D341Med (cell line): ENCODE results near the gene HEXIM1.

ENCODE experiments used
- DNase-seq: peaks from one replicate; pipeline ENCODE4 v3.0.0; 2012; ENCODE audit warnings: low spot score

HEXIM1 gene

GRCh38 chr17:45147581-45148182, 593 bp upstream of the HEXIM1 start:
- no peak for DNase-seq

GRCh38 chr17:45149037-45149668, 878 bp downstream of the HEXIM1 start:
- DNase-seq, result peak; percentile 87

- DNase-seq, result peak; percentile 65
Observed at GRCh38 chr17:45149669-45150664, 1.7 kb downstream of the HEXIM1 start.

- DNase-seq, result no peak
Observed at GRCh38 chr17:45150911-45151809, 2.9 kb downstream of the HEXIM1 start.

- DNase-seq, result no peak
Observed at GRCh38 chr17:45155029-45155428, 6.8 kb downstream of the HEXIM1 start.

- DNase-seq, result no peak
Observed at GRCh38 chr17:45155483-45155882, 7.2 kb downstream of the HEXIM1 start.

- no peak for DNase-seq
Observed at GRCh38 chr17:45156242-45156641, 8.0 kb downstream of the HEXIM1 start.

GRCh38 chr17:45160447-45161287, 12.4 kb downstream of the HEXIM1 start:
- DNase-seq, result peak; percentile 88

GRCh38 chr17:45161288-45162024, 13.2 kb downstream of the HEXIM1 start, which contains the start of gene HEXIM2:
Gene HEXIM2, plus strand, starts transcription at chr17:45161875. Its CDS starts 919 bp downstream, at chr17:45162794.
- peak; percentile 99 for DNase-seq

- peak; percentile 44 for DNase-seq
Observed at GRCh38 chr17:45162025-45162687, 13.9 kb downstream of the HEXIM1 start.

- no peak for DNase-seq
Observed at GRCh38 chr17:45164734-45165269, 16.5 kb downstream of the HEXIM1 start.

GRCh38 chr17:45168991-45169752, 20.9 kb downstream of the HEXIM1 start:
- peak; percentile 28 for DNase-seq

GRCh38 chr17:45170280-45170930, 22.1 kb downstream of the HEXIM1 start:
- peak; percentile 30 for DNase-seq

- no peak for DNase-seq
Observed at GRCh38 chr17:45170931-45171337, 22.7 kb downstream of the HEXIM1 start.

- peak; percentile 47 for DNase-seq
Observed at GRCh38 chr17:45171338-45172231, 23.3 kb downstream of the HEXIM1 start.

- DNase-seq, result no peak
Observed at GRCh38 chr17:45172232-45172540, 23.9 kb downstream of the HEXIM1 start.
